ENCODE data around the gene EVA1B. TPM values are rescaled to one million over a fixed set of nuclear protein-coding genes. Genes with fewer than 3 reads are reported as not detected.

Gene EVA1B
- total and polyA plus RNA-seq, 2 donors (not counting 1 experiment from before 2014, with no cell fraction given), result 0.67 to 2.9 TPM

GRCh38 chr1:36320767-36321118 is 2.7 kb downstream of the EVA1B start:
- peaks cover 30% of the 10 kb centered on the region for H3K4me1 Mint-ChIP-seq
- DNase-seq (no peak), ATAC-seq (ENCODE audit: low read depth) (no peak)
- H3K9ac ChIP-seq (ENCODE audit: low read length), result peak overlapping the region; percentile 61
- 3% methylated on average over 20 of the region's 23 CpGs for WGBS (ENCODE audit: insufficient coverage)
- peaks cover 33 to 40% of the 10 kb centered on the region in 2 donors for H3K4me1 ChIP-seq (ENCODE audit: control insufficient read depth in 2 of 2, insufficient read depth in 2 of 2, low read length in 2 of 2)
- ChIA-PET CTCF (interaction anchor here (0.7 kb wide), 1 partner anchor 23 kb away, joined by 3 read pairs; no protein-coding TSS in a partner anchor), POLR2A (interaction anchor here (0.7 kb wide), 1 partner anchor 86 kb away, joined by 3 read pairs; no protein-coding TSS in a partner anchor)
- peaks cover 8% of the 10 kb centered on the region for H3K27me3 Mint-ChIP-seq
- H3K9me3 ChIP-seq (ENCODE audit: control extremely low read depth in 1 of 3, control insufficient read depth in 2 of 3, insufficient read depth in 1 of 3, low read length in 2 of 3), result no peaks in the 10 kb centered on the region
- peak overlapping the region; percentile 39 for H3K27ac Mint-ChIP-seq
- no peaks in the 10 kb centered on the region for H3K79me2 ChIP-seq (ENCODE audit: control insufficient read depth, insufficient read depth, low read length)
- peak overlapping the region; percentile 82 for H3K4me3 Mint-ChIP-seq
- peak overlapping the region; percentile 75 for H2AFZ ChIP-seq (ENCODE audit: insufficient read depth, low read depth, low read length, poor library complexity, severe bottlenecking)
- peaks cover 0 to 23% (median 10%) of the 10 kb centered on the region in 4 experiments for H3K27me3 ChIP-seq (replicated peaks in 1 of 4; ENCODE audit: control extremely low read depth in 1 of 4, control insufficient read depth in 3 of 4, insufficient read depth in 4 of 4, low read length in 3 of 4)
- no peaks in the 10 kb centered on the region for H3K36me3 ChIP-seq (replicated peaks in 1 of 2; ENCODE audit: control extremely low read depth in 1 of 2, control insufficient read depth in 1 of 2, extremely low read depth in 1 of 2, insufficient read depth in 2 of 2, low read length in 1 of 2)
- TF ChIP-seq EZH2 (IDR thresholded peaks at IDR 0.05; ENCODE audit: borderline replicate concordance, insufficient read depth, low read depth, low read length, poor library complexity, severe bottlenecking) (no peak), CTCF (IDR thresholded peaks at IDR 0.05) (no peak)
- peak overlapping the region; percentile 97 for H3K4me2 ChIP-seq (replicated peaks; ENCODE audit: low read depth, low read length, poor library complexity, severe bottlenecking)
- H3K9me3 Mint-ChIP-seq (ENCODE audit: insufficient read depth), result no peaks in the 10 kb centered on the region
- peaks cover 8% of the 10 kb centered on the region for H4K20me1 ChIP-seq (ENCODE audit: control insufficient read depth, insufficient read depth, low read length, poor library complexity, severe bottlenecking)
- no peak overlapping the region for H3K27ac ChIP-seq (ENCODE audit: low read length in 2 of 2)
- intact Hi-C loops (cut with micrococcal nuclease), result loop anchor here (5.0 kb wide), 1 partner anchor 47 kb away; no protein-coding TSS in a partner anchor
- peak overlapping the region in 4 of 5 experiments; percentile 53 to 69 (median 56) for H3K4me3 ChIP-seq (ENCODE audit: control extremely low read depth in 1 of 5, extremely low read depth in 1 of 5, insufficient read depth in 1 of 5, low read depth in 2 of 5, low read length in 4 of 5)

- peaks cover 9% of the 10 kb centered on the region for H3K27me3 Mint-ChIP-seq
- no peak for TF ChIP-seq EZH2 (IDR thresholded peaks at IDR 0.05; ENCODE audit: borderline replicate concordance, insufficient read depth, low read depth, low read length, poor library complexity, severe bottlenecking)
- TF ChIP-seq CTCF (IDR thresholded peaks at IDR 0.05), result no peak
- peaks cover 8% of the 10 kb centered on the region for H4K20me1 ChIP-seq (ENCODE audit: control insufficient read depth, insufficient read depth, low read length, poor library complexity, severe bottlenecking)
- no peaks in the 10 kb centered on the region for H3K9me3 Mint-ChIP-seq (ENCODE audit: insufficient read depth)
- peaks cover 0 to 22% (median 10%) of the 10 kb centered on the region in 4 experiments for H3K27me3 ChIP-seq (replicated peaks in 1 of 4; ENCODE audit: control extremely low read depth in 1 of 4, control insufficient read depth in 3 of 4, insufficient read depth in 4 of 4, low read length in 3 of 4)
- H3K4me1 ChIP-seq (ENCODE audit: control insufficient read depth in 2 of 2, insufficient read depth in 2 of 2, low read length in 2 of 2), result peaks cover 33 to 40% of the 10 kb centered on the region in 2 donors
- H3K36me3 ChIP-seq (replicated peaks in 1 of 2; ENCODE audit: control extremely low read depth in 1 of 2, control insufficient read depth in 1 of 2, extremely low read depth in 1 of 2, insufficient read depth in 2 of 2, low read length in 1 of 2), result no peaks in the 10 kb centered on the region
- H3K9me3 ChIP-seq (ENCODE audit: control extremely low read depth in 1 of 3, control insufficient read depth in 2 of 3, insufficient read depth in 1 of 3, low read length in 2 of 3), result no peaks in the 10 kb centered on the region
- H3K79me2 ChIP-seq (ENCODE audit: control insufficient read depth, insufficient read depth, low read length), result no peaks in the 10 kb centered on the region
- DNase-seq, result peak; percentile 68
- H3K4me3 ChIP-seq (ENCODE audit: control extremely low read depth in 1 of 5, extremely low read depth in 1 of 5, insufficient read depth in 1 of 5, low read depth in 2 of 5, low read length in 4 of 5), result peak overlapping the region in 4 of 5 experiments; percentile 53 to 69 (median 56)
- WGBS (ENCODE audit: insufficient coverage), result 10% methylated on average over 10 of the region's 16 CpGs
- ChIA-PET CTCF (interaction anchor here (0.7 kb wide), 1 partner anchor 24 kb away, joined by 3 read pairs; no protein-coding TSS in a partner anchor), POLR2A (interaction anchor here (0.7 kb wide), 1 partner anchor 86 kb away, joined by 3 read pairs; no protein-coding TSS in a partner anchor)
- peak overlapping the region; percentile 75 for H2AFZ ChIP-seq (ENCODE audit: insufficient read depth, low read depth, low read length, poor library complexity, severe bottlenecking)
- peak overlapping the region; percentile 82 for H3K4me3 Mint-ChIP-seq
- intact Hi-C loops (cut with micrococcal nuclease), result loop anchor here (5.0 kb wide), 1 partner anchor 47 kb away; no protein-coding TSS in a partner anchor
- peaks cover 30% of the 10 kb centered on the region for H3K4me1 Mint-ChIP-seq
- H3K4me2 ChIP-seq (replicated peaks; ENCODE audit: low read depth, low read length, poor library complexity, severe bottlenecking), result peak overlapping the region; percentile 97
- peak overlapping the region; percentile 61 for H3K9ac ChIP-seq (ENCODE audit: low read length)
- H3K27ac Mint-ChIP-seq, result peak overlapping the region; percentile 39
- ATAC-seq (ENCODE audit: low read depth), result no peak
- no peak overlapping the region for H3K27ac ChIP-seq (ENCODE audit: low read length in 2 of 2)
Observed at GRCh38 chr1:36320291-36320761, 3.1 kb downstream of the EVA1B start.

Data from B cell (primary cell).